HCT116 (cell line): ENCODE measurements around the gene MGA. TPM values are rescaled to one million over a fixed set of nuclear protein-coding genes. Genes with fewer than 3 reads are reported as not detected.

ENCODE experiments used
- ATAC-seq: fragments of 200-7000 bp; cut with Tn5 transposase; 2 replicates; pipeline ENCODE4 v1.9.1; 2020; ENCODE audit warnings: mild to moderate bottlenecking, moderate library complexity
- BruUV-seq: library from RNA; stranded (reverse); fragments of 400-500 nt; replicated peaks from 2 replicates; lab custom pipeline; 2021; lab: Mats Ljungman, UMichigan
- CTCF ChIA-PET: fragments of 300-600 bp; sonication (Branson Sonifier 250); formaldehyde crosslinking; loops from one replicate; lab custom pipeline; 2021; ENCODE audit warnings: antibody characterized with exemption; lab: Charles Lee
- POLR2A ChIA-PET: fragments of 300-600, 350-600 bp; sonication (Branson Sonifier 250); formaldehyde crosslinking; loops from one replicate; lab custom pipeline; 2021; ENCODE audit warnings: antibody characterized with exemption; lab: Charles Lee
- RAD21 ChIA-PET, 2 experiments: fragments of 300-600 bp; sonication (Branson Sonifier 250); formaldehyde crosslinking; loops; one replicate each; lab custom pipeline; 2023; ENCODE audit warnings: low total read pairs in 2 of 2; ENCODE audit not compliant: uncharacterized antibody in 2 of 2, unreplicated experiment in 2 of 2, low non-redundant PET in 1 of 2; lab: Charles Lee
- DNase-seq: peaks from one replicate; pipeline ENCODE4 v3.0.0-alpha.2; 2010; ENCODE audit warnings: low read depth, low spot score
- H2AFZ ChIP-seq: fragments of 200-600 bp; shearing (Covaris generic), sonication (generic); 2 replicates; pipeline ENCODE4 v1.6.1; 2017; ENCODE audit warnings: low read depth, mixed run types, mixed read lengths, antibody characterized with exemption, low read length; ENCODE audit not compliant: poor library complexity, severe bottlenecking
- H3K27ac ChIP-seq: 2 replicates; pipeline ENCODE4 v1.5.1; 2012; ENCODE audit warnings: low read depth, low read length
- H3K27me3 ChIP-seq: fragments of 200-600 bp; sonication (generic); 2 replicates; pipeline ENCODE4 v1.6.1; 2016; ENCODE audit warnings: mixed run types, low read length, mixed read lengths; ENCODE audit not compliant: insufficient read depth
- H3K36me3 ChIP-seq, 2 experiments: fragments of 200-500 bp in 1 of 2; fragments of 200-600 bp in 1 of 2; sonication (Bioruptor generic) in 1 of 2; sonication (generic) in 1 of 2; 2 replicates each; pipeline versions ENCODE4 v1.5.1 to v1.6.1; 2014 to 2016; ENCODE audit warnings: low read length in 2 of 2, inconsistent platforms in 1 of 2, mixed read lengths in 1 of 2, mixed run types in 1 of 2; ENCODE audit not compliant: insufficient read depth in 2 of 2, control insufficient read depth in 1 of 2
- H3K4me1 ChIP-seq, 2 experiments: fragments of 200-600 bp in 1 of 2; sonication (generic) in 1 of 2; 2 replicates each; pipeline versions ENCODE4 v1.5.1 to v1.6.1; 2012 to 2017; ENCODE audit warnings: low read length in 2 of 2, inconsistent platforms in 1 of 2, mild to moderate bottlenecking in 1 of 2, mixed read lengths in 1 of 2, mixed run types in 1 of 2, moderate library complexity in 1 of 2; ENCODE audit not compliant: insufficient read depth in 2 of 2, control insufficient read depth in 1 of 2
- H3K4me2 ChIP-seq: fragments of 200-600 bp; sonication (generic); 2 replicates; pipeline ENCODE4 v1.6.1; 2017; ENCODE audit warnings: mixed run types, low read length, mixed read lengths
- H3K4me3 ChIP-seq, 2 experiments: fragments of 200-600 bp in 1 of 2; sonication (generic) in 1 of 2; replicated peaks in 1 of 2; 2 replicates each; pipeline ENCODE4 v1.5.1; 2011 to 2016; ENCODE audit warnings: low read length in 2 of 2, control low read depth in 1 of 2, low read depth in 1 of 2, mild to moderate bottlenecking in 1 of 2, mixed read lengths in 1 of 2, mixed run types in 1 of 2
- H3K79me2 ChIP-seq: fragments of 200-600 bp; sonication (generic); 2 replicates; pipeline ENCODE4 v1.6.1; 2017; ENCODE audit warnings: mild to moderate bottlenecking, mixed run types, low read length, moderate library complexity, mixed read lengths; ENCODE audit not compliant: insufficient read depth
- H3K9ac ChIP-seq: fragments of 200-600 bp; sonication (generic); 2 replicates; pipeline ENCODE4 v1.6.1; 2016; ENCODE audit warnings: low read length, mixed read lengths
- H3K9me2 ChIP-seq: fragments of 200-600 bp; sonication (generic), shearing (Covaris generic); 2 replicates; pipeline ENCODE4 v1.6.1; 2017; ENCODE audit warnings: mixed run types, mild to moderate bottlenecking, moderate library complexity; ENCODE audit not compliant: insufficient read depth
- H3K9me3 ChIP-seq, 2 experiments: fragments of 200-500 bp in 1 of 2; fragments of 200-600 bp in 1 of 2; sonication (Bioruptor generic) in 1 of 2; sonication (generic) in 1 of 2; 2 replicates each; pipeline ENCODE4 v1.6.1; 2014 to 2017; ENCODE audit warnings: low read length in 2 of 2, mixed read lengths in 2 of 2, inconsistent platforms in 1 of 2, low read depth in 1 of 2, mild to moderate bottlenecking in 1 of 2, mixed run types in 1 of 2, moderate library complexity in 1 of 2; ENCODE audit not compliant: control insufficient read depth in 1 of 2, insufficient read depth in 1 of 2
- H4K20me1 ChIP-seq: fragments of 200-600 bp; sonication (generic), shearing (Covaris generic); 2 replicates; pipeline ENCODE4 v1.6.1; 2017; ENCODE audit warnings: mixed run types, mild to moderate bottlenecking, moderate library complexity; ENCODE audit not compliant: insufficient read depth
- ATF3 ChIP-seq: IDR thresholded peaks from 2 replicates; pipeline ENCODE4 v1.6.1; 2012
- CBX3 ChIP-seq: IDR thresholded peaks from 2 replicates; pipeline ENCODE4 v1.6.1; 2012; ENCODE audit warnings: low read depth
- CEBPB ChIP-seq: IDR thresholded peaks from 2 replicates; pipeline ENCODE4 v1.6.1; 2012; ENCODE audit warnings: low read depth
- CTCF ChIP-seq, 3 experiments: fragments of 200-600 bp in 1 of 3; sonication (generic) in 1 of 3; IDR thresholded peaks in 2 of 3; conservative IDR thresholded peaks in 1 of 3; 2 replicates each; pipeline ENCODE4 v1.5.1; 2012 to 2017; ENCODE audit warnings: low read depth in 2 of 3, low read length in 2 of 3, antibody characterized with exemption in 1 of 3, borderline replicate concordance in 1 of 3, control low read depth in 1 of 3, mild to moderate bottlenecking in 1 of 3, mixed read lengths in 1 of 3, mixed run types in 1 of 3, moderate library complexity in 1 of 3; ENCODE audit not compliant: insufficient read depth in 1 of 3
- EGR1 ChIP-seq: IDR thresholded peaks from 2 replicates; pipeline ENCODE4 v1.6.1; 2012; ENCODE audit warnings: low read depth
- ELF1 ChIP-seq: IDR thresholded peaks from 2 replicates; pipeline ENCODE4 v1.6.1; 2012; ENCODE audit warnings: low read depth, borderline replicate concordance
- FOSL1 ChIP-seq: IDR thresholded peaks from 2 replicates; pipeline ENCODE4 v1.6.1; 2012; ENCODE audit warnings: low read depth
- JUND ChIP-seq: IDR thresholded peaks from 2 replicates; pipeline ENCODE4 v1.6.1; 2012
- MAX ChIP-seq: IDR thresholded peaks from 2 replicates; pipeline ENCODE4 v1.6.1; 2012
- POLR2A ChIP-seq: IDR thresholded peaks from 2 replicates; pipeline ENCODE4 v1.7.0; 2011; ENCODE audit warnings: borderline replicate concordance; ENCODE audit not compliant: insufficient read depth, insufficient read length; ENCODE audit errors: extremely low read depth
- POLR2AphosphoS5 ChIP-seq: IDR thresholded peaks from 2 replicates; pipeline ENCODE4 v1.6.1; 2011; ENCODE audit warnings: mild to moderate bottlenecking, low read depth, low read length, moderate library complexity
- RAD21 ChIP-seq: IDR thresholded peaks from 2 replicates; pipeline ENCODE4 v1.6.1; 2012; ENCODE audit warnings: low read depth, mild to moderate bottlenecking
- REST ChIP-seq: IDR thresholded peaks from 2 replicates; pipeline ENCODE4 v1.6.1; 2012; ENCODE audit warnings: low read depth
- SIN3A ChIP-seq: IDR thresholded peaks from 2 replicates; pipeline ENCODE4 v1.6.1; 2012; ENCODE audit warnings: low read depth
- SP1 ChIP-seq: IDR thresholded peaks from 2 replicates; pipeline ENCODE4 v1.6.1; 2012; ENCODE audit warnings: low read depth
- SRF ChIP-seq: IDR thresholded peaks from 2 replicates; pipeline ENCODE4 v1.6.1; 2012; ENCODE audit warnings: low read depth
- TCF7L2 ChIP-seq: IDR thresholded peaks from 2 replicates; pipeline ENCODE4 v1.7.0; 2011; ENCODE audit warnings: borderline replicate concordance, inconsistent platforms; ENCODE audit not compliant: insufficient read depth, insufficient read length; ENCODE audit errors: extremely low read depth
- ZFX ChIP-seq: fragments of 450-650 bp; IDR thresholded peaks from 2 replicates; pipeline ENCODE4 v1.6.1; 2017
- intact Hi-C: fragments of 100-400 bp; cut with micrococcal nuclease; formaldehyde crosslinking; loops from 2 replicates; pipeline ENCODE4 v1.10.0; 2022
- total RNA-seq: library from RNA; stranded (reverse); gene quantifications from one replicate; pipeline ENCODE4 v1.2.1, GENCODE V29; 2021; ENCODE audit not compliant: unreplicated experiment

The MGA gene
- total RNA-seq, 1 experiment from 2014 or later, result 28.9 TPM

GRCh38 chr15:41656188-41656587, 4.0 kb upstream of the MGA start:
- Histone ChIP-seq H3K27ac (no peak overlapping the region), H4K20me1 (no peaks in the 10 kb centered on the region), H3K9me2 (no peaks in the 10 kb centered on the region), H3K79me2 (peaks cover 6% of the 10 kb centered on the region), H3K36me3 (no peaks in the 10 kb centered on the region), H3K9me3 (no peaks in the 10 kb centered on the region), H3K9ac (no peak overlapping the region), H3K27me3 (no peaks in the 10 kb centered on the region), H3K4me1 (peaks cover 6 to 15% of the 10 kb centered on the region in 2 experiments), H3K4me3 (no peak overlapping the region), H3K4me2 (no peak overlapping the region), H2AFZ (no peak overlapping the region)
- intact Hi-C loops, result no loop called here
- TF ChIP-seq ELF1, result no peak
- no peak for TF ChIP-seq CTCF (IDR thresholded peaks at IDR 0.05 in 2 of 3, conservative IDR thresholded peaks at IDR 0.05 in 1 of 3; ENCODE audit: borderline replicate concordance in 1 of 3, insufficient read depth in 1 of 3, low read depth in 2 of 3, low read length in 2 of 3)
- no peak for TF ChIP-seq JUND
- no peak for TF ChIP-seq RAD21
- no peak for TF ChIP-seq EGR1
- no peak for TF ChIP-seq TCF7L2
- no peak for TF ChIP-seq SIN3A
- no peak for TF ChIP-seq POLR2A
- TF ChIP-seq MAX, result no peak
- TF ChIP-seq REST, result no peak
- no peak for TF ChIP-seq CBX3
- TF ChIP-seq ATF3, result no peak
- TF ChIP-seq SP1, result no peak
- TF ChIP-seq CEBPB, result no peak
- TF ChIP-seq ZFX, result no peak
- TF ChIP-seq POLR2AphosphoS5, result no peak
- no peak for TF ChIP-seq SRF
- TF ChIP-seq FOSL1, result no peak
- RAD21 ChIA-PET, result no interaction called here
- ATAC-seq (no peak), DNase-seq (no peak)
- CTCF ChIA-PET, result no interaction called here
- POLR2A ChIA-PET, result no interaction called here
- BruUV-seq, result no TSS peak
